OCI-LY3 (cell line): ENCODE data around the gene ZC2HC1C.

Experiments
- H2AFZ ChIP-seq: fragments of 200-600, 300-600 bp; shearing (Covaris generic); 2 replicates; pipeline ENCODE4 v1.6.0; 2014; ENCODE audit warnings: antibody characterized with exemption, low read depth, low read length
- H3K27ac ChIP-seq: fragments of 200-600, 300-600 bp; sonication (generic); 2 replicates; pipeline ENCODE4 v1.5.1; 2014; ENCODE audit warnings: mild to moderate bottlenecking, low read length, moderate library complexity, mixed read lengths
- H3K27me3 ChIP-seq: fragments of 200-600, 300-600 bp; sonication (generic); 2 replicates; pipeline ENCODE4 v1.6.1; 2014; ENCODE audit warnings: low read depth, low read length, mixed read lengths
- H3K36me3 ChIP-seq: fragments of 200-600, 300-600 bp; sonication (generic); replicated peaks from 2 replicates; pipeline ENCODE3; 2014; ENCODE audit warnings: low read depth, low read length, mixed read lengths
- H3K4me1 ChIP-seq: fragments of 300-600, 200-600 bp; sonication (generic); 2 replicates; pipeline ENCODE4 v1.6.1; 2014; ENCODE audit warnings: low read length, mixed read lengths
- H3K4me2 ChIP-seq: fragments of 200-600, 300-600 bp; sonication (generic); 2 replicates; pipeline ENCODE4 v1.6.1; 2014; ENCODE audit warnings: low read length, mixed read lengths
- H3K4me3 ChIP-seq: fragments of 300-600, 200-600 bp; sonication (generic); 2 replicates; pipeline ENCODE4 v1.5.1; 2014; ENCODE audit warnings: antibody characterized with exemption, mild to moderate bottlenecking, low read length, moderate library complexity
- H3K79me2 ChIP-seq: fragments of 300-600, 200-600 bp; shearing (Covaris generic); 2 replicates; pipeline ENCODE4 v1.6.1; 2014; ENCODE audit warnings: mild to moderate bottlenecking, low read length, mixed read lengths
- H3K9ac ChIP-seq: fragments of 300-600, 200-600 bp; shearing (Covaris generic); 2 replicates; pipeline ENCODE4 v1.6.0; 2014; ENCODE audit warnings: mild to moderate bottlenecking, low read length, moderate library complexity
- H3K9me3 ChIP-seq: fragments of 200-600, 300-600 bp; shearing (Covaris generic); 2 replicates; pipeline ENCODE4 v1.6.1; 2014; ENCODE audit warnings: low read length, mixed read lengths; ENCODE audit not compliant: insufficient read depth
- H4K20me1 ChIP-seq: fragments of 200-600, 300-600 bp; sonication (generic); 2 replicates; pipeline ENCODE4 v1.6.1; 2016; ENCODE audit warnings: low read length, mixed read lengths; ENCODE audit not compliant: insufficient read depth
- EZH2phosphoT487 ChIP-seq: fragments of 200-600 bp; shearing (Covaris generic); IDR thresholded peaks from 2 replicates; pipeline ENCODE4 v1.6.1; 2018; ENCODE audit warnings: antibody characterized with exemption, mixed run types, low read depth
- TF ChIP-seq, protein P1 (sequence below): fragments of 200-600, 300-600 bp; sonication (generic); IDR thresholded peaks from 2 replicates; pipeline ENCODE4 v1.5.1; 2014; ENCODE audit warnings: antibody characterized with exemption, low read length, low read depth

Gene ZC2HC1C

DNA sequence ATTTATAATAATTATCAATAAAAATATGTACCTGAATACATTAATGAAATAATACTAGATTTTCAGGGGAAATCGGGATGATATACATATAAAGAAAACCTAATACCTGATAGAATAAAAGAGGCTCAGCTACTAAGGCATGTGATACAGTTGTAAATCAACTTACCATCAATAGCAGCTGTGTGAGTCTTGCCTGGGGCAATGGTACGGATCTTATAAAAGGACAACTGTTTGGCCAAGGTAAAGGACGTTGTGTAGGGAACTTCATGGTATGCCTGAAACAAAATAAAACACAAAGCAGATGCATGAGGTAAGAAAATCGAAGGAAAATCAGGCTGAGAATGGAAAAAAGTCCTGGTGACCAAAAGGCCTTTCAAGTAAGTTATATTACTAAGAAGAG, 32.0 kb downstream of the ZC2HC1C start:
- Histone ChIP-seq H3K4me3 (no peak overlapping the region), H3K4me1 (no peaks in the 10 kb centered on the region), H3K27ac (no peak overlapping the region), H3K9ac (no peak overlapping the region), H2AFZ (no peak overlapping the region), H3K9me3 (no peaks in the 10 kb centered on the region), H4K20me1 (no peaks in the 10 kb centered on the region), H3K79me2 (no peaks in the 10 kb centered on the region), H3K27me3 (no peaks in the 10 kb centered on the region), H3K36me3 (peaks cover 47% of the 10 kb centered on the region), H3K4me2 (no peak overlapping the region)
- TF ChIP-seq EZH2phosphoT487 = no peak
- TF ChIP-seq, protein P1, sequence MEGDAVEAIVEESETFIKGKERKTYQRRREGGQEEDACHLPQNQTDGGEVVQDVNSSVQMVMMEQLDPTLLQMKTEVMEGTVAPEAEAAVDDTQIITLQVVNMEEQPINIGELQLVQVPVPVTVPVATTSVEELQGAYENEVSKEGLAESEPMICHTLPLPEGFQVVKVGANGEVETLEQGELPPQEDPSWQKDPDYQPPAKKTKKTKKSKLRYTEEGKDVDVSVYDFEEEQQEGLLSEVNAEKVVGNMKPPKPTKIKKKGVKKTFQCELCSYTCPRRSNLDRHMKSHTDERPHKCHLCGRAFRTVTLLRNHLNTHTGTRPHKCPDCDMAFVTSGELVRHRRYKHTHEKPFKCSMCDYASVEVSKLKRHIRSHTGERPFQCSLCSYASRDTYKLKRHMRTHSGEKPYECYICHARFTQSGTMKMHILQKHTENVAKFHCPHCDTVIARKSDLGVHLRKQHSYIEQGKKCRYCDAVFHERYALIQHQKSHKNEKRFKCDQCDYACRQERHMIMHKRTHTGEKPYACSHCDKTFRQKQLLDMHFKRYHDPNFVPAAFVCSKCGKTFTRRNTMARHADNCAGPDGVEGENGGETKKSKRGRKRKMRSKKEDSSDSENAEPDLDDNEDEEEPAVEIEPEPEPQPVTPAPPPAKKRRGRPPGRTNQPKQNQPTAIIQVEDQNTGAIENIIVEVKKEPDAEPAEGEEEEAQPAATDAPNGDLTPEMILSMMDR = no peak

DNA sequence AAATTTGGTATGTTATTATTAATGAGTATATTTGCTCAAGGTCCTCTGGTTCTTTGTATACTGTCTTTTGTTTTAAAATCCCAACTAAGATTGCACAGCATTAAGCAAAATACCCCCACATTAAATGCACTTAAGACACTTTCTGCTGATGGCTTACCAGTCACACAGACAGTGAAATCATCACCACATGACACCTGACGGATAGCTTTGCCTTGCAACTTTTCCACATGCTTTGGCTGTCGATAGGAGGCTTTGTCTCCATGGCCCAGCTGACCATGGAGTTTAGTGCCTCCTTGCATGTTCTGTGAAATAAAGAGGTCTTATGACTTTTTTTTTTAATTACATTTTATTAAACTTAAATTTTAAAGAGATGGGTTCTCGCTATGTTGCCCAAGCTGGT, 37.7 kb downstream of the ZC2HC1C start:
- Histone ChIP-seq H3K9ac (no peak overlapping the region), H4K20me1 (no peaks in the 10 kb centered on the region), H3K27ac (no peak overlapping the region), H3K27me3 (no peaks in the 10 kb centered on the region), H2AFZ (no peak overlapping the region), H3K9me3 (no peaks in the 10 kb centered on the region), H3K4me3 (no peak overlapping the region), H3K4me1 (no peaks in the 10 kb centered on the region), H3K4me2 (no peak overlapping the region), H3K36me3 (peaks cover 59% of the 10 kb centered on the region), H3K79me2 (no peaks in the 10 kb centered on the region)
- TF ChIP-seq EZH2phosphoT487 = no peak
- TF ChIP-seq, protein P1 = no peak

DNA sequence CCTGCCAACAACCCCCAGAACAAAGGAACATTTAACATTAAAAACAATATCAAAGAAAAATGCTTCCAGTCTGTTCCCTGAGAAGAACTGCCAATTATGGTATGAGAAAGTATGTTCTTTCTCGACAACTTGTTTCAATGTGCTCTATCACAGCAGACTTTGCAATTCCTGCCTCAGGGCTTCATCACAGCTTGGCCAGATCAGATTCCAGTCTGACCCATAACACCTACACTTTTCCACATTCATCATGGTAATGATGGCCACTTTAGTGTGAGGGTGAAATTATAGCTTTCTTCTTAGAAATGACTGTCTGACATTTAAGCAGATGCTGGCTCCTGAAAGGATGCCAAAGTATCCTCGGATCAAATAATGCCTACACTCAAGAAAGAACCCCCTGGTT, 40.4 kb downstream of the ZC2HC1C start:
- no peak for TF ChIP-seq EZH2phosphoT487
- TF ChIP-seq, protein P1 = no peak
- H3K36me3 ChIP-seq = peaks cover 65% of the 10 kb centered on the region

DNA sequence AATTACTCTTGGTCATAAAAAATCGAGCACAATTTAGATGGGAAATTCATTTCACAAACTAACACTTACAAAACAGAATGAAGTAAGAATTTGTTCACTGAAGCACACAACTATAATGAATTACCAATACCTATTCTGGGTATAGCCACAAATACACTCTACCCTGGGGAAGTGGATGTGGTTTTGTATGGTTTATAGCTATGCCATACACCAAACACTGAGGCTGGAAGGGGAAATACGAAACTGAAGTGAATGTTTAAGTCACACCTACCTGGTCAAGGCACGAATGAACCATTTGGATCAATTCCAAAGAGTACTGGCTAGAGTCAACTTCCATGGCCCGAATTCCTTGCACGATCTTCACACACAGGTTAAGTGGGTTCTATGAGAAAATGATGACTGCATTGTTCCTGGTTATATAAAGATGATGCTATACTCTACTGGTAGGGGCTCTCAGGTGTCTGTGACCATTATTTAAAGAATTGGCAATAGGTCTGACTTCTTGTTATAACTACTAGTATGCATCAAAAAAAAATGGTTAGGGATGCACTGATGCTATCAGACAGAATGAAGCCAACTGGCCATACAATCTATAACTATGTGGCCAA, 44.6 kb downstream of the ZC2HC1C start:
- Histone ChIP-seq H3K4me1 (no peaks in the 10 kb centered on the region), H3K79me2 (no peaks in the 10 kb centered on the region), H3K36me3 (peaks cover 67% of the 10 kb centered on the region), H2AFZ (no peak overlapping the region), H4K20me1 (no peaks in the 10 kb centered on the region), H3K9me3 (no peaks in the 10 kb centered on the region), H3K27ac (no peak overlapping the region), H3K27me3 (no peaks in the 10 kb centered on the region), H3K4me2 (no peak overlapping the region), H3K4me3 (no peak overlapping the region), H3K9ac (no peak overlapping the region)
- TF ChIP-seq, protein P1 = no peak
- TF ChIP-seq EZH2phosphoT487 = no peak

More for the DNA sequence above, 40.4 kb downstream of the ZC2HC1C start:
- Histone ChIP-seq H3K9ac (no peak overlapping the region), H3K4me2 (no peak overlapping the region), H2AFZ (no peak overlapping the region), H3K27ac (no peak overlapping the region), H3K27me3 (no peaks in the 10 kb centered on the region), H3K4me3 (no peak overlapping the region), H3K9me3 (no peaks in the 10 kb centered on the region), H3K4me1 (no peaks in the 10 kb centered on the region), H3K79me2 (no peaks in the 10 kb centered on the region), H4K20me1 (no peaks in the 10 kb centered on the region)
